ENCODE results near the gene HES7.

- TF ChIP-seq, protein P1, sequence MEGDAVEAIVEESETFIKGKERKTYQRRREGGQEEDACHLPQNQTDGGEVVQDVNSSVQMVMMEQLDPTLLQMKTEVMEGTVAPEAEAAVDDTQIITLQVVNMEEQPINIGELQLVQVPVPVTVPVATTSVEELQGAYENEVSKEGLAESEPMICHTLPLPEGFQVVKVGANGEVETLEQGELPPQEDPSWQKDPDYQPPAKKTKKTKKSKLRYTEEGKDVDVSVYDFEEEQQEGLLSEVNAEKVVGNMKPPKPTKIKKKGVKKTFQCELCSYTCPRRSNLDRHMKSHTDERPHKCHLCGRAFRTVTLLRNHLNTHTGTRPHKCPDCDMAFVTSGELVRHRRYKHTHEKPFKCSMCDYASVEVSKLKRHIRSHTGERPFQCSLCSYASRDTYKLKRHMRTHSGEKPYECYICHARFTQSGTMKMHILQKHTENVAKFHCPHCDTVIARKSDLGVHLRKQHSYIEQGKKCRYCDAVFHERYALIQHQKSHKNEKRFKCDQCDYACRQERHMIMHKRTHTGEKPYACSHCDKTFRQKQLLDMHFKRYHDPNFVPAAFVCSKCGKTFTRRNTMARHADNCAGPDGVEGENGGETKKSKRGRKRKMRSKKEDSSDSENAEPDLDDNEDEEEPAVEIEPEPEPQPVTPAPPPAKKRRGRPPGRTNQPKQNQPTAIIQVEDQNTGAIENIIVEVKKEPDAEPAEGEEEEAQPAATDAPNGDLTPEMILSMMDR (IDR thresholded peaks at IDR 0.05) = no peak
- TF ChIP-seq POLR2A (IDR thresholded peaks at IDR 0.05) = no peak
These were observed 36.9 kb upstream of the HES7 start for GRCh38 chr17:8160741-8161221.

Measured in ovary (tissue), 3 donors.